A549 treated with ZK216348 at 1 μM for 4 hours (cell line): ENCODE measurements around the gene TOMM40L. TPM values are rescaled to one million over a fixed set of nuclear protein-coding genes. Genes with fewer than 3 reads are reported as not detected.

Source experiments
- total RNA-seq: library from RNA; stranded (reverse); fragments of 200-300 nt; extraction: Qiagen RNA extraction; gene quantifications from 5 replicates; pipeline ENCODE4 v1.2.3, GENCODE V29; 2022; ENCODE audit warnings: low read depth

The TOMM40L gene
- total RNA-seq, result 9.5 to 12.8 TPM (median 11.3 TPM) in 5 replicates

GRCh38 chr1:161225534-161226319 is at the start of gene TOMM40L:
TOMM40L (plus strand) TSS chr1:161226060; CDS start chr1:161226490, 430 bp downstream.

GRCh38 chr1:161177112-161177935 is 48.5 kb upstream of the TOMM40L start, which contains the start of gene B4GALT3:
B4GALT3 (minus strand) TSS chr1:161177507; CDS start chr1:161176060, 1,447 bp downstream.

GRCh38 chr1:161198897-161199431 is 26.9 kb upstream of the TOMM40L start, which contains the start of gene ADAMTS4:
ADAMTS4 (minus strand) TSS chr1:161199054; CDS start chr1:161198627, 427 bp downstream.

GRCh38 chr1:161201836-161202712 is 23.8 kb upstream of the TOMM40L start, which contains the start of gene NDUFS2:
NDUFS2 (plus strand) TSS chr1:161202367; CDS start chr1:161202386, 19 bp downstream.

GRCh38 chr1:161215076-161215475 is 10.8 kb upstream of the TOMM40L start, which contains the start of gene FCER1G:
FCER1G (plus strand) TSS chr1:161215295; CDS start chr1:161215322, 27 bp downstream.

GRCh38 chr1:161238039-161238473 is 12.2 kb downstream of the TOMM40L start, which contains the start of gene NR1I3:
NR1I3 (minus strand) TSS chr1:161238203; CDS start chr1:161236565, 1,638 bp downstream.

GRCh38 chr1:161258439-161259344 is 32.8 kb downstream of the TOMM40L start, which contains the start of gene PCP4L1:
PCP4L1 (plus strand) TSS chr1:161258745; CDS start chr1:161258975, 230 bp downstream.

Other genes with a start within 250 kb of the TOMM40L start
- 43.1 to 66.6 TPM (median 47.2 TPM) in 5 replicates for gene F11R, start 204.9 kb upstream of the TOMM40L start, total RNA-seq
- 0.49 to 0.78 TPM (median 0.67 TPM) in 4 of 5 replicates, not detected in the other for gene TSTD1, start 187.1 kb upstream of the TOMM40L start, total RNA-seq
- gene USF1, start 180.1 kb upstream of the TOMM40L start, total RNA-seq, result 45.3 to 50.5 TPM (median 49.9 TPM) in 5 replicates
- gene ARHGAP30, start 156.2 kb upstream of the TOMM40L start, total RNA-seq, result 0.06 to 0.19 TPM (median 0.08 TPM) in 5 replicates
- 0.81 to 2.9 TPM (median 2.0 TPM) in 5 replicates for gene NECTIN4, start 136.5 kb upstream of the TOMM40L start, total RNA-seq
- gene KLHDC9, start 127.7 kb upstream of the TOMM40L start, total RNA-seq, result 1.1 to 2.2 TPM (median 2.0 TPM) in 5 replicates
- 106 to 128 TPM (median 117 TPM) in 5 replicates for gene PFDN2, start 108.0 kb upstream of the TOMM40L start, total RNA-seq
- gene NIT1, start 108.0 kb upstream of the TOMM40L start, total RNA-seq, result 23.3 to 38.9 TPM (median 30.2 TPM) in 5 replicates
- 24.5 to 35.9 TPM (median 32.3 TPM) in 5 replicates for gene DEDD, start 93.4 kb upstream of the TOMM40L start, total RNA-seq
- 85.4 to 154 TPM (median 93.0 TPM) in 5 replicates for gene UFC1, start 72.1 kb upstream of the TOMM40L start, total RNA-seq
- 15.0 to 24.1 TPM (median 20.5 TPM) in 5 replicates for gene USP21, start 66.6 kb upstream of the TOMM40L start, total RNA-seq
- gene PPOX, start 59.6 kb upstream of the TOMM40L start, total RNA-seq, result 10.7 to 19.4 TPM (median 16.6 TPM) in 5 replicates
- 18.3 to 28.9 TPM (median 25.6 TPM) in 5 replicates for gene B4GALT3, start 48.6 kb upstream of the TOMM40L start, total RNA-seq
- gene ADAMTS4, start 27.0 kb upstream of the TOMM40L start, total RNA-seq, result 0.02 TPM in 1 of 5 replicates, not detected in the others
- gene NDUFS2, start 23.7 kb upstream of the TOMM40L start, total RNA-seq, result 79.0 to 87.4 TPM (median 84.3 TPM) in 5 replicates
- gene FCER1G, start 10.8 kb upstream of the TOMM40L start, total RNA-seq, result 0.70 TPM in 1 of 5 replicates, not detected in the others
- gene APOA2, start 2.4 kb upstream of the TOMM40L start, total RNA-seq, result not detected in 5 replicates
- gene NR1I3, start 12.1 kb downstream of the TOMM40L start, total RNA-seq, result not detected in 5 replicates
- 0.11 TPM in 1 of 5 replicates, not detected in the others for gene PCP4L1, start 32.7 kb downstream of the TOMM40L start, total RNA-seq
- 0.21 to 0.57 TPM (median 0.45 TPM) in 4 of 5 replicates, not detected in the other for gene MPZ, start 83.9 kb downstream of the TOMM40L start, total RNA-seq
- gene SDHC, start 88.3 kb downstream of the TOMM40L start, total RNA-seq, result 236 to 252 TPM (median 244 TPM) in 5 replicates
- gene CFAP126, start 141.8 kb downstream of the TOMM40L start, total RNA-seq, result 0.33 to 0.60 TPM (median 0.49 TPM) in 3 of 5 replicates, not detected in the others